Urinary bladder (tissue), 4 donors: ENCODE results near the gene AK2. TPM values are rescaled to one million over a fixed set of nuclear protein-coding genes. Genes with fewer than 3 reads are reported as not detected.
"Not testable (repeated sequence)": the region's sequence is repeated elsewhere in the genome, so short reads cannot be mapped to it uniquely, and the experiment has no call there.

Source experiments
- DNase-seq: peaks from one replicate; pipeline ENCODE4 v3.0.0-alpha.2; 2015; ENCODE audit errors: extremely low spot score
- H3K27ac ChIP-seq: one replicate; pipeline ENCODE4 v1.5.1; 2013; ENCODE audit warnings: low read depth, mild to moderate bottlenecking, moderate library complexity
- H3K36me3 ChIP-seq: one replicate; pipeline ENCODE4 v1.6.1; 2013; ENCODE audit warnings: mild to moderate bottlenecking, moderate library complexity; ENCODE audit not compliant: insufficient read depth
- H3K4me1 ChIP-seq: one replicate; pipeline ENCODE4 v1.6.1; 2013; ENCODE audit warnings: mild to moderate bottlenecking, moderate library complexity; ENCODE audit not compliant: insufficient read depth
- H3K4me3 ChIP-seq: one replicate; pipeline ENCODE4 v1.5.1; 2013; ENCODE audit warnings: low read depth, low read length
- WGBS: extraction: QIAGEN DNeasy Blood & Tissue Kit; methylation state at CpG from one replicate; pipeline ENCODE4 v1.1.7; 2013; 5-methylcytosine and 5-hydroxymethylcytosine counted together
- polyA plus RNA-seq: library from polyadenylated mRNA; stranded (reverse); fragments of 200-250 nt; gene quantifications from one replicate; pipeline ENCODE4 v1.2.3, GENCODE V29; 2013
- total RNA-seq: library from RNA; depleted of rRNA; stranded (reverse); fragments of >200 nt; gene quantifications from one replicate; pipeline ENCODE4 v1.2.3, GENCODE V29; 2014
- donor health status: healthy with polysubstance abuse.
- donor health status: healthy.

AK2 gene
- total and polyA plus RNA-seq, 2 donors = 79.1 to 83.1 TPM

- 96% methylated on average over 22 of the region's 30 CpGs for WGBS
Observed at GRCh38 chr1:32975055-32975454, 61.6 kb downstream of the AK2 start.

GRCh38 chr1:32973458-32973857 is 63.2 kb downstream of the AK2 start:
- not testable (repeated sequence) for H3K27ac ChIP-seq, H3K36me3 ChIP-seq, H3K4me1 ChIP-seq, DNase-seq, H3K4me3 ChIP-seq
- WGBS = 46% methylated on average over 4 of the region's 6 CpGs

More at GRCh38 chr1:32975055-32975454, 61.6 kb downstream of the AK2 start:
- not testable (repeated sequence) for DNase-seq, H3K4me3 ChIP-seq, H3K36me3 ChIP-seq, H3K27ac ChIP-seq, H3K4me1 ChIP-seq

- Histone ChIP-seq H3K4me1 (no peaks in the 10 kb centered on the region), H3K27ac (no peak overlapping the region), H3K36me3 (no peaks in the 10 kb centered on the region), H3K4me3 (peak overlapping the region; percentile 34)
- WGBS = 1% methylated on average over 58 of the region's 58 CpGs
- no peak for DNase-seq
Observed at GRCh38 chr1:32972814-32973428, 63.8 kb downstream of the AK2 start.

- Histone ChIP-seq H3K27ac (no peak overlapping the region), H3K4me3 (no peak overlapping the region), H3K36me3 (no peaks in the 10 kb centered on the region), H3K4me1 (no peaks in the 10 kb centered on the region)
- WGBS = 87% methylated on average over 3 of the region's 3 CpGs
- DNase-seq = no peak
Observed at GRCh38 chr1:32971576-32971975, 65.1 kb downstream of the AK2 start.

GRCh38 chr1:32971156-32971555 is 65.5 kb downstream of the AK2 start:
- Histone ChIP-seq H3K4me1 (no peaks in the 10 kb centered on the region), H3K27ac (no peak overlapping the region), H3K4me3 (no peak overlapping the region), H3K36me3 (no peaks in the 10 kb centered on the region)
- DNase-seq = no peak
- WGBS = 83% methylated on average over 1 of the region's 1 CpG

- Histone ChIP-seq H3K27ac (no peak overlapping the region), H3K36me3 (no peaks in the 10 kb centered on the region), H3K4me3 (no peak overlapping the region), H3K4me1 (no peaks in the 10 kb centered on the region)
- DNase-seq = no peak
Observed at GRCh38 chr1:32969566-32969965, 67.1 kb downstream of the AK2 start.

GRCh38 chr1:32967888-32968568 is 68.7 kb downstream of the AK2 start:
- Histone ChIP-seq H3K27ac (no peak overlapping the region), H3K36me3 (no peaks in the 10 kb centered on the region), H3K4me3 (no peak overlapping the region), H3K4me1 (no peaks in the 10 kb centered on the region)
- no peak for DNase-seq
- WGBS = 54% methylated on average over 4 of the region's 4 CpGs

- H3K4me3 ChIP-seq = no peak overlapping the region
Observed at GRCh38 chr1:32966900-32967299, 69.8 kb downstream of the AK2 start.

GRCh38 chr1:32965251-32965747 is 71.4 kb downstream of the AK2 start:
- 71% methylated on average over 5 of the region's 5 CpGs for WGBS
- Histone ChIP-seq H3K27ac (no peak overlapping the region), H3K4me3 (no peak overlapping the region), H3K4me1 (no peaks in the 10 kb centered on the region), H3K36me3 (no peaks in the 10 kb centered on the region)
- no peak for DNase-seq

More at GRCh38 chr1:32966900-32967299, 69.8 kb downstream of the AK2 start:
- 85% methylated on average over 2 of the region's 2 CpGs for WGBS
- no peak for DNase-seq
- Histone ChIP-seq H3K27ac (no peak overlapping the region), H3K4me1 (no peaks in the 10 kb centered on the region), H3K36me3 (no peaks in the 10 kb centered on the region)

- Histone ChIP-seq H3K27ac (peak within 1 kb of the TSS; percentile 93), H3K4me1 (no peaks in the 10 kb centered on the region), H3K36me3 (no peaks in the 10 kb centered on the region), H3K4me3 (peak within 1 kb of the TSS; percentile 81)
- DNase-seq = peak; percentile 80
- under 1% methylated on average over 83 of the region's 83 CpGs for WGBS
Observed at GRCh38 chr1:32964461-32965250, 72.0 kb downstream of the AK2 start, which contains the start of gene RNF19B. RNF19B (minus strand) TSS chr1:32964809; CDS start chr1:32964685, 124 bp downstream.

- H3K4me1 ChIP-seq = no peaks in the 10 kb centered on the region
- WGBS = under 1% methylated on average over 78 of the region's 78 CpGs
Observed at GRCh38 chr1:32963746-32964460, 72.8 kb downstream of the AK2 start.

GRCh38 chr1:32962248-32962896 is 74.3 kb downstream of the AK2 start:
- DNase-seq = no peak
- Histone ChIP-seq H3K36me3 (no peaks in the 10 kb centered on the region), H3K4me3 (peak overlapping the region; percentile 17), H3K4me1 (no peaks in the 10 kb centered on the region), H3K27ac (no peak overlapping the region)
- WGBS = 59% methylated on average over 6 of the region's 6 CpGs

More at GRCh38 chr1:32963746-32964460, 72.8 kb downstream of the AK2 start:
- Histone ChIP-seq H3K36me3 (no peaks in the 10 kb centered on the region), H3K27ac (peak overlapping the region; percentile 93), H3K4me3 (peak overlapping the region; percentile 81)
- no peak for DNase-seq
